ENCODE data around the gene IFIT2.

DNA sequence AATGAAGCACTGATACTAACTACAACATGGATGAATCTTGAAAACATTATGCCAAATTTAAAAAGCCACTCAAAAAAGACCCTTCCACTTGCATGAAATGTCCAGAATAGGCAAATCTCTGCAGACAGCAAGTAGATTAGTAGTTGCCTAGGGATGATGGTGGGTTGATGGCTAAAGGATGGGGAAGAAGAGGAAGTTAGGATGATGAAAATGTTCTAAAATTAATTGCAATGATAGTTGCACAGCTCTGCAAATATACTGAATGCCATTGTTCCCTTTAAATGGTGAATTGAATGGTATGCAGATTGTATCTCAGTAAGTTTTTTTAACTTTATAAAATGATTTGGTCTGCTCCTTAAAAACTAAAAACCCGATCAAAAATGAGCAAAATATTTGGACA is 43.0 kb upstream of the IFIT2 start:
- TF ChIP-seq EZH2 (IDR thresholded peaks at IDR 0.05; ENCODE audit: borderline replicate concordance, low read depth, low read length, poor library complexity, severe bottlenecking): no peak
- TF ChIP-seq, protein P1, sequence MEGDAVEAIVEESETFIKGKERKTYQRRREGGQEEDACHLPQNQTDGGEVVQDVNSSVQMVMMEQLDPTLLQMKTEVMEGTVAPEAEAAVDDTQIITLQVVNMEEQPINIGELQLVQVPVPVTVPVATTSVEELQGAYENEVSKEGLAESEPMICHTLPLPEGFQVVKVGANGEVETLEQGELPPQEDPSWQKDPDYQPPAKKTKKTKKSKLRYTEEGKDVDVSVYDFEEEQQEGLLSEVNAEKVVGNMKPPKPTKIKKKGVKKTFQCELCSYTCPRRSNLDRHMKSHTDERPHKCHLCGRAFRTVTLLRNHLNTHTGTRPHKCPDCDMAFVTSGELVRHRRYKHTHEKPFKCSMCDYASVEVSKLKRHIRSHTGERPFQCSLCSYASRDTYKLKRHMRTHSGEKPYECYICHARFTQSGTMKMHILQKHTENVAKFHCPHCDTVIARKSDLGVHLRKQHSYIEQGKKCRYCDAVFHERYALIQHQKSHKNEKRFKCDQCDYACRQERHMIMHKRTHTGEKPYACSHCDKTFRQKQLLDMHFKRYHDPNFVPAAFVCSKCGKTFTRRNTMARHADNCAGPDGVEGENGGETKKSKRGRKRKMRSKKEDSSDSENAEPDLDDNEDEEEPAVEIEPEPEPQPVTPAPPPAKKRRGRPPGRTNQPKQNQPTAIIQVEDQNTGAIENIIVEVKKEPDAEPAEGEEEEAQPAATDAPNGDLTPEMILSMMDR (conservative IDR thresholded peaks at IDR 0.05; ENCODE audit: low read depth, low read length): no peak

Data from A673 (cell line).